Adrenal gland (tissue), 12 donors: ENCODE measurements around the gene SLC23A1. TPM values are rescaled to one million over a fixed set of nuclear protein-coding genes. Genes with fewer than 3 reads are reported as not detected.

ENCODE experiments used
- DNase-seq, 7 donors: peaks; one replicate each; pipeline ENCODE4 v3.0.0-alpha.2; 2019 to 2020
- H3K27ac ChIP-seq, 5 donors: fragments of 200-600 bp; sonication (generic) in 4 of 5; 1 replicate in 3 of 5; 2 replicates in 2 of 5; pipeline versions ENCODE4 v1.5.1 to v1.8.0; 2016 to 2020; ENCODE audit warnings: mild to moderate bottlenecking in 1 of 5
- H3K27me3 ChIP-seq: fragments of 200-600 bp; 2 replicates; pipeline ENCODE4 v1.8.0; 2021
- H3K36me3 ChIP-seq, 2 donors: fragments of 200-600 bp; replicated peaks in 1 of 2; 1 replicate in 1 of 2; 2 replicates in 1 of 2; pipeline versions ENCODE4 v1.5.1 to v1.8.0; 2018 to 2022
- H3K4me1 ChIP-seq, 2 donors: fragments of 200-600 bp; replicated peaks in 1 of 2; 1 replicate in 1 of 2; 2 replicates in 1 of 2; pipeline versions ENCODE4 v1.5.1 to v1.8.0; 2018 to 2021
- H3K4me3 ChIP-seq, 4 donors: fragments of 200-600 bp; sonication (generic) in 3 of 4; one replicate each; pipeline ENCODE4 v1.5.1; 2016 to 2018
- H3K9me3 ChIP-seq, 3 donors: fragments of 200-600 bp; sonication (generic) in 1 of 3; replicated peaks in 1 of 3; 1 replicate in 2 of 3; 2 replicates in 1 of 3; pipeline versions ENCODE4 v1.5.1 to v1.8.0; 2016 to 2021
- CTCF ChIP-seq, 6 experiments: fragments of 450-650 bp in 4 of 6; fragments of 200-600 bp in 2 of 6; sonication (generic) in 1 of 6; IDR thresholded peaks; 1 replicate in 5 of 6; 2 replicates in 1 of 6; pipeline versions ENCODE4 v1.5.1 to v1.8.0; 2016 to 2021; ENCODE audit warnings: antibody characterized with exemption in 6 of 6, mild to moderate bottlenecking in 2 of 6, moderate library complexity in 1 of 6
- POLR2A ChIP-seq, 2 donors: fragments of 450-650 bp; IDR thresholded peaks; one replicate each; pipeline ENCODE4 v1.6.1; 2017; ENCODE audit warnings: antibody characterized with exemption in 2 of 2, mild to moderate bottlenecking in 2 of 2, moderate library complexity in 1 of 2
- WGBS, 4 donors: extraction: QIAGEN DNeasy Blood & Tissue Kit in 2 of 4; methylation state at CpG; one replicate each; pipeline versions ENCODE4 v1.1.5 to v1.1.7; 2013 to 2017; 5-methylcytosine and 5-hydroxymethylcytosine counted together
- intact Hi-C, 2 donors: fragments of 100-400 bp; cut with DNase I; formaldehyde crosslinking; loops; one replicate each; pipeline versions ENCODE4 v1.14.1 to v1.15.0; 2022 to 2023
- polyA plus RNA-seq, 3 donors: library from polyadenylated mRNA; stranded (reverse); fragments of 200-250 nt in 2 of 3; fragments of 350-450 nt in 1 of 3; fragmentation: Illumina TruSeq in 1 of 3; extraction: RNeasy Lipid Tissue Mini Kit (QIAGEN cat#74804) in 1 of 3; gene quantifications; one replicate each; pipeline ENCODE4 v1.2.3, GENCODE V29; 2013 to 2014
- total RNA-seq, 9 donors: library from RNA; depleted of rRNA in 4 of 9; stranded (reverse); fragments of >200 nt in 4 of 9; fragments of 120-200 nt in 1 of 9; fragmentation: NEBNext Ultra II Directional in 1 of 9; extraction: Animal tissue kit (Norgen Biotek cat#: 25700) in 1 of 9; gene quantifications; one replicate each; pipeline versions ENCODE4 v1.1.0 to v1.2.4, GENCODE V29; 2013 to 2023
- donor health status: healthy with polysubstance abuse.
- donor health status: Bipolar disorder and iron deficiency.
- donor health status: DM: yes; HTN: yes; CAD: no.
- donor health status: DM: no; HTN: no; CAD: no.
- donor health status: DM: no; HTN: no; CAD: no.
- donor health status: DM: yes; HTN: yes; CAD: no.

Gene SLC23A1
- total and polyA plus RNA-seq, 12 donors: 0.06 to 0.46 (median 0.14) TPM; not detected in 8

GRCh38 chr5:139341187-139341688 is 41.9 kb downstream of the SLC23A1 start:
- Histone ChIP-seq H3K27me3 (no peaks in the 10 kb centered on the region), H3K4me1 (peaks cover 8 to 35% of the 10 kb centered on the region in 2 donors), H3K9me3 (no peaks in the 10 kb centered on the region), H3K36me3 (no peaks in the 10 kb centered on the region), H3K4me3 (peak overlapping the region in 2 of 4 donors; percentile 55 to 67), H3K27ac (peak overlapping the region in 3 of 5 donors; percentile 90 to 98 (median 94))
- intact Hi-C loops: loop anchor here in 1 of 2 donors (2.0 kb wide), 1 partner anchor 66 kb away; no protein-coding TSS in a partner anchor
- 2 to 4% (median 3%) methylated on average over 9 to 17 of the region's 17 CpGs for WGBS, 4 donors
- no peak for TF ChIP-seq POLR2A (IDR thresholded peaks at IDR 0.05)
- TF ChIP-seq CTCF (IDR thresholded peaks at IDR 0.05): no peak
- DNase-seq: no peak

DNA sequence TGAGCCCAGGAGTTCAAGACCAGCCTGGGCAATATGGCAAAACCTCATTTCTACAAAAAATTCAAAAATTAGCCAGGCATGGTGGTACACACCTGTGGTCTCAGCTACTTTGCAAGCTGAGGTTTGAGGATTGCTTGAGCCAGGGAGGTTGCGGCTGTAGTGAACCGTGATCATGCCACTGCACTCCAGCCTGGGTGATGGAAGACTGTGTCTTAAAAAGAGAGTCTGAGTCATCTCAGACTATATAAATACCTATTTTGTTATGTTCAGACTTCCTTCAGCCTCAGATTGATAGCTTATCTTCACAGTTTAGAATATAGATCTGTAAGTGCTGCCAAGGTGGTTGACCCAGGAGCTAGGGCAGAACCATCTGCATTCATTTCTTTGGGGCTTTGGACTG is 43.0 kb downstream of the SLC23A1 start:
- WGBS, 4 donors: 74 to 92% (median 89%) methylated on average over 2 of the region's 2 CpGs
- DNase-seq: no peak
- no peaks in the 10 kb centered on the region for H3K36me3 ChIP-seq
- no peak overlapping the region for H3K4me3 ChIP-seq
- peaks cover 8 to 29% of the 10 kb centered on the region in 2 donors for H3K4me1 ChIP-seq
- H3K27me3 ChIP-seq: no peaks in the 10 kb centered on the region
- no peak for TF ChIP-seq POLR2A (IDR thresholded peaks at IDR 0.05)
- TF ChIP-seq CTCF (IDR thresholded peaks at IDR 0.05): no peak
- intact Hi-C loops: loop anchor here in 1 of 2 donors (2.0 kb wide), 1 partner anchor 65 kb away; no protein-coding TSS in a partner anchor
- no peak overlapping the region for H3K27ac ChIP-seq
- H3K9me3 ChIP-seq: no peaks in the 10 kb centered on the region

DNA sequence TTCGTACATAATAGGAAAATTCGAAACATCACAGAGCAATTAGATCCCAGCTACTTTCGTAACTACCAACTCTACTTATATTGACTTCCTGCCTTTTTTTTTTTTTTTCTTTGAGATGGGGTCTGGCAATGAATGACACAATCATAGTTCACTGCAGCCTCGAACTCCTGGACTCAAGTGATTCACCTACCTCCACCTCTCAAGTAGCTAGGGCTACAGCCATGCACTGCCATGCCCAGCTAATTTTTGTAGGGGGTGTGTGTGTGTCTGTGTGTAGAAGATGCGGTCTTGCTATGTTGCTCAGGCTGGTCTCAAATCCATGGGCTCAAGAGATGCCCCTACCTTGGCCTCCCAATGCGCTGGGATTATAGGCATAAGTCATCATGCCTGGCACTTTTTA is 47.3 kb downstream of the SLC23A1 start:
- no peak overlapping the region for H3K27ac ChIP-seq
- no peak for TF ChIP-seq POLR2A (IDR thresholded peaks at IDR 0.05)
- no peak for TF ChIP-seq CTCF (IDR thresholded peaks at IDR 0.05)
- DNase-seq: no peak
- 62 to 74% (median 70%) methylated on average over 6 of the region's 6 CpGs for WGBS, 4 donors
- no peaks in the 10 kb centered on the region for H3K27me3 ChIP-seq
- H3K4me1 ChIP-seq: peaks cover under 1 to 4% of the 10 kb centered on the region in 2 donors
- intact Hi-C loops: no loop called here
- H3K36me3 ChIP-seq: peaks cover 0 to 23% of the 10 kb centered on the region in 2 donors
- H3K4me3 ChIP-seq: no peak overlapping the region
- no peaks in the 10 kb centered on the region for H3K9me3 ChIP-seq

Other genes with a start within 250 kb of the SLC23A1 start
- gene SIL1, start 184.9 kb downstream of the SLC23A1 start, total RNA-seq: 100 to 1,000 TPM in 7 of 9 donors, 10 to 100 TPM in 2; 81.9 to 171 (median 130) TPM
- 100 to 1,000 TPM; 143 to 313 (median 213) TPM for gene SIL1, start 184.9 kb downstream of the SLC23A1 start, polyA plus RNA-seq
- gene MATR3, start 89.6 kb downstream of the SLC23A1 start, total RNA-seq: 100 to 1,000 TPM; 145 to 324 (median 190) TPM
- 100 to 1,000 TPM in 2 of 3 donors, 10 to 100 TPM in 1; 99.4 to 321 (median 123) TPM for gene MATR3, start 89.6 kb downstream of the SLC23A1 start, polyA plus RNA-seq
- 100 to 1,000 TPM; 127 to 198 (median 148) TPM for gene PAIP2, start 41.4 kb downstream of the SLC23A1 start, total RNA-seq
- 100 to 1,000 TPM in 1 of 3 donors, 10 to 100 TPM in 2; 75.7 to 318 (median 82.0) TPM for gene PAIP2, start 41.4 kb downstream of the SLC23A1 start, polyA plus RNA-seq
- 1 to 10 TPM in 2 of 9 donors, under 1 TPM in 4, not detected in 3; 0.35 to 1.7 (median 0.89) TPM for gene MZB1, start 6.6 kb upstream of the SLC23A1 start, total RNA-seq
- 1 to 10 TPM in 2 of 3 donors, under 1 TPM in 1; 0.57 to 7.7 (median 4.3) TPM for gene MZB1, start 6.6 kb upstream of the SLC23A1 start, polyA plus RNA-seq
- 10 to 100 TPM in 4 of 9 donors, 1 to 10 TPM in 5; 4.7 to 24.4 (median 9.8) TPM for gene PROB1, start 11.8 kb upstream of the SLC23A1 start, total RNA-seq
- 1 to 10 TPM; 3.1 to 4.2 (median 4.0) TPM for gene PROB1, start 11.8 kb upstream of the SLC23A1 start, polyA plus RNA-seq
- gene SPATA24, start 20.8 kb upstream of the SLC23A1 start, total RNA-seq: 100 to 1,000 TPM in 1 of 9 donors, 10 to 100 TPM in 4, 1 to 10 TPM in 4; 4.6 to 124 (median 10.0) TPM
- gene SPATA24, start 20.8 kb upstream of the SLC23A1 start, polyA plus RNA-seq: 10 to 100 TPM in 2 of 3 donors, 1 to 10 TPM in 1; 9.6 to 21.5 (median 11.7) TPM
- gene DNAJC18, start 56.2 kb upstream of the SLC23A1 start, total RNA-seq: 10 to 100 TPM in 5 of 9 donors, 1 to 10 TPM in 4; 6.5 to 16.2 (median 10.1) TPM
- gene DNAJC18, start 56.2 kb upstream of the SLC23A1 start, polyA plus RNA-seq: 1 to 10 TPM; 4.9 to 8.1 (median 5.9) TPM
- 10 to 100 TPM in 7 of 9 donors, 1 to 10 TPM in 2; 4.6 to 16.2 (median 10.8) TPM for gene ECSCR, start 79.4 kb upstream of the SLC23A1 start, total RNA-seq
- gene ECSCR, start 79.4 kb upstream of the SLC23A1 start, polyA plus RNA-seq: 10 to 100 TPM in 2 of 3 donors, 1 to 10 TPM in 1; 9.8 to 24.8 (median 18.4) TPM
- gene SMIM33, start 87.7 kb upstream of the SLC23A1 start, total RNA-seq: not detected
- gene SMIM33, start 87.7 kb upstream of the SLC23A1 start, polyA plus RNA-seq: not detected
- gene STING1, start 99.5 kb upstream of the SLC23A1 start, total RNA-seq: 10 to 100 TPM; 10.9 to 63.9 (median 38.8) TPM
- 10 to 100 TPM; 21.2 to 33.5 (median 28.2) TPM for gene STING1, start 99.5 kb upstream of the SLC23A1 start, polyA plus RNA-seq
- 100 to 1,000 TPM in 3 of 9 donors, 10 to 100 TPM in 6; 73.3 to 149 (median 86.3) TPM for gene UBE2D2, start 178.0 kb upstream of the SLC23A1 start, total RNA-seq
- gene UBE2D2, start 178.0 kb upstream of the SLC23A1 start, polyA plus RNA-seq: 100 to 1,000 TPM in 1 of 3 donors, 10 to 100 TPM in 2; 43.5 to 189 (median 53.6) TPM